Muscle of back (tissue), 13 donors: Measurements from ENCODE around the gene PSMC4. TPM values are rescaled to one million over a fixed set of nuclear protein-coding genes. Genes with fewer than 3 reads are reported as not detected.

Experiments
- DNase-seq, 3 donors: peaks; one replicate each; pipeline versions ENCODE4 v3.0.0 to v3.0.0-alpha.2; 2013
- long read RNA-seq, 9 donors: transcript quantifications; one replicate each; lab custom pipeline, GENCODE V29; 2026
- polyA plus RNA-seq, 10 donors: library from polyadenylated mRNA; unstranded; fragments of 120-200 nt; gene quantifications; one replicate each; pipeline ENCODE4 v1.2.1, GENCODE V29; 2013; ENCODE audit not compliant: insufficient read length in 10 of 10

PSMC4 gene
- 10 to 100 TPM; 46.0 to 62.9 (median 54.0) TPM for polyA plus RNA-seq
- long read RNA-seq, donor 1, transcript PSMC4-201 (11 exons, 1,591 nt) = major isoform, 15 of 16 reads
- long read RNA-seq, donor 1, partial matches to known transcripts = 0 of 16 reads
- long read RNA-seq, donor 1, other reads (novel, unspliced or antisense) = 0 of 16 reads
- long read RNA-seq, donor 2, transcript PSMC4-201 (11 exons, 1,591 nt) = major isoform, 12 of 12 reads
- long read RNA-seq, donor 2, partial matches to known transcripts = 0 of 12 reads
- long read RNA-seq, donor 2, other reads (novel, unspliced or antisense) = 0 of 12 reads
- long read RNA-seq, donor 3 = 0 reads
- long read RNA-seq, donor 4, transcript PSMC4-201 (11 exons, 1,591 nt) = major isoform, 15 of 16 reads
- long read RNA-seq, donor 4, partial matches to known transcripts = 0 of 16 reads
- long read RNA-seq, donor 4, other reads (novel, unspliced or antisense) = 0 of 16 reads
- long read RNA-seq, donor 5, transcript PSMC4-201 (11 exons, 1,591 nt) = major isoform, 18 of 24 reads
- long read RNA-seq, donor 5, partial matches to known transcripts = 5 of 24 reads
- long read RNA-seq, donor 5, other reads (novel, unspliced or antisense) = 0 of 24 reads
- long read RNA-seq, donor 6, transcript PSMC4-201 (11 exons, 1,591 nt) = major isoform, 15 of 22 reads
- long read RNA-seq, donor 6, partial matches to known transcripts = 0 of 22 reads
- long read RNA-seq, donor 6, other reads (novel, unspliced or antisense) = 7 of 22 reads
- long read RNA-seq, donor 7, transcript PSMC4-201 (11 exons, 1,591 nt) = major isoform, 10 of 11 reads
- long read RNA-seq, donor 7, partial matches to known transcripts = 0 of 11 reads
- long read RNA-seq, donor 7, other reads (novel, unspliced or antisense) = 0 of 11 reads
- long read RNA-seq, donor 8, transcript PSMC4-201 (11 exons, 1,591 nt) = major isoform, 10 of 10 reads
- long read RNA-seq, donor 8, partial matches to known transcripts = 0 of 10 reads
- long read RNA-seq, donor 8, other reads (novel, unspliced or antisense) = 0 of 10 reads
- long read RNA-seq, donor 9, partial matches to known transcripts = 0 of 2 reads
- long read RNA-seq, donor 9, other reads (novel, unspliced or antisense) = 0 of 2 reads

DNA sequence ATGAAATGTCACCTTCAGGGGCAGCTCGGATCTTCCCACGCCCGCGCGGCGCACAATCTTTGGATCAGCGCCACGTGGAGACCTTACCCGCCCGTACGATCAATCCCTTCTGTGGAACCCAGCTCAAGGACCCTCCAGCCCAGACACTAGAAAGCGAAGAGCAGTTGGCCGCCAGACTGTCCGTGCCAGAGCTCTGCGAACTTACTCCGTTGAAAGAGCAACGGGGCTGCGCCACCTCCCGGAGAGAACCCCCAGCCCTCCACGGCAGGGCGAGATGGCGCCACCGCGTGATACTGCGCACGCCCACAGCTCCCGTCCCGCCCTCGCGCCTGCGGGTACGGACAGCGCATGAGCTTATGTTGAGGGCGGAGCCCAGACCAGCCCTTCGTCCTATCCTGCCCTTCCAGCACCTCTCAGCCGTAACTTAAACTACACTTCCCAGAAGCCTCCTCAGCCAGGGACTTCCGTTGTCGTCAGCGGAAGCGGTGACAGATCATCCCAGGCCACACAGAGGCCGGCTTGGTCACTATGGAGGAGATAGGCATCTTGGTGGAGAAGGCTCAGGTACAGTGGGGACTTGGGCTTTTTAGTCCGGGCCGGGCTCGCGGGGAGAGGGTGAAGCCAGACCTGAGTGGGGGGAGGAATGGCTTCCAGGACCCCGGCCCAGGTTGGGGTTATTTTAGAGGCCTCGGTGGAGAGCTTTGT is at the start of gene PSMC4:
TSS of gene PSMC4 (plus strand) at position 491 of the 705 bp plus-strand sequence. CDS start at position 529, 38 bp downstream.
- peak; percentile 99 to 100 (median 99) for DNase-seq

DNA sequence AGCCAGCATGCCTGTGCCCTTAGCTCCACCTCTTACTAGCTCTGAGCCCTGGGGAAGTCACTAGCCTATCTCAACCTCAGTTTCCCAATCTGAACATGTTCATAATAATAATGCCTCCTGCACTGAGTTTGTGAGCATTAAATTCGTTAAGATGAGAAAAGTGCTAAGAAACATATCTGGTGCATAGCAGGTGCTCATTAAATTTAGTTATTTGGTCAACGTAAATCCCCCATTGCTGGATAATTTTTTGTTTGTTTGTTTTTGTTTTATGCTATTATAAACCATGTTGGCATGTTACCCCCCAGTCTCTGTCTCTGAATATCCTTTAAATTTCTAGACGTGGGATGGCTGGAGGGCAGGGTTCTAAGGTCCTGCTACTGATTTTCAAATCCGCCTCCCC is 47.1 kb upstream of the PSMC4 start:
- DNase-seq = no peak

DNA sequence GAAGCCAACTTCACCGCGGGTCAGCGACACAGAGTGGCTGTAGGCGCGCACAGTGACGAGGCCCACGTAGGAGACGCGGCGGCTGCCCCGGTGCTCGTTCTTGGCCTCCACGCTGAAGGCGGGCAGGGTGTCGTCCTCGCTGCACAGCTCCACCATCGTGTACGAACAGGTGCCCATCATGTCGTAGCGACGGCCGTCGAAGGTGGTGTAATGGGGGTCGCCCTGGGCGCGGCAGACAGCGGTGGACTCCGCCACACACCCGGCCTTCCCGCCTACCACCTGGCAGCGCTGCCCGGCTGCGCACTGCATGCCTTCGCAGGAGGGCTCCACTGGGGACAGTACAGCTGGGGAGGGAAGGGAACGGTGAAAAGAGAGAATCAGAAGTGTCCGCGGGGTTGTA is 46.6 kb upstream of the PSMC4 start:
- no peak for DNase-seq

DNA sequence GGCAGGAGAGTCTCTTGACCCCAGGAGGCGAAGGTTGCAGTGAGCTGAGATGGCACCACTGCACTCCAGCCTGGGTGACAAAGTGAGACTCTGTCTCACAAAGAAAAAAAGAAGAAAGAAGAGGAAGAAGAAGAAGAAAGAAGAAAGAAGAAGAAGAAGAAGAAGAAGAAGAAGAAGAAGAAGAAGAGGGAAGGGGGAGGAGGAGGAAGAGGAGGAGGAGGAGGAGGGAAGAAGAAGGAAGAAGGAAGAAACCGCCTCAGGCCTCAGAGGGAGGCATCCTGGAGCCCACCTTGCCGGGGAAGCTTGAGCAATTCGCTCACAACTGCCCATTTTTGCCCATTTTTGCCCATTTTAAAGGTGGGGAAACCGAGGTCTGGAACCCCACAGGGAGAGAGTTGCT is 46.0 kb upstream of the PSMC4 start:
- DNase-seq = no peak

DNA sequence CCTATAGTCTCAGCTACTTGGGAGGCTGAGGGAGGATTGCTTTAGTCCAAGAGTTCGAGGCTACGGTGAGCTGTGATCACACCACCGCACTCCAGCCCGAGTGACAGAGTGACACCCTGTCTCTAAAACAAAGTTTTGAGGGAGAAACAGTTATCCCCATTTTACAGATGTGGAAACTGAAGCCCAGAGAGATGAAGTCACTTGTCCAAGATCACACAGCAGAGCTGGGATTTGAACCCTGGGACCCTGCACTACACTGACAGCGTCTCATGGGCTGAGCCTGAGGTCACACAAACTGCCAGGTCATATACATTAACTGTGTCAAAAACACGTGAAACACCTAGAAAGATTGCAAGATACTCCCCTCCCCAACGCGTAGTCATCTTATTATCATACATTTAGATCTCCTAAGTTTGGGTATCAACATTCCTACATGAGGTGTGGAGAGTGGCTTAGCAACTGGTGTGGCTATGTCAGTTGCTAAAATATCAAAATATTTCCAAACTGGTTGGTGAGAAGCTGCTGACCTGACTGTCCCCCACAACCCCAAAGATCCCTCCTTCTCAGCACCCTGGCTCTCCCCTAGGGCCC is 44.7 kb upstream of the PSMC4 start:
- no peak for DNase-seq

DNA sequence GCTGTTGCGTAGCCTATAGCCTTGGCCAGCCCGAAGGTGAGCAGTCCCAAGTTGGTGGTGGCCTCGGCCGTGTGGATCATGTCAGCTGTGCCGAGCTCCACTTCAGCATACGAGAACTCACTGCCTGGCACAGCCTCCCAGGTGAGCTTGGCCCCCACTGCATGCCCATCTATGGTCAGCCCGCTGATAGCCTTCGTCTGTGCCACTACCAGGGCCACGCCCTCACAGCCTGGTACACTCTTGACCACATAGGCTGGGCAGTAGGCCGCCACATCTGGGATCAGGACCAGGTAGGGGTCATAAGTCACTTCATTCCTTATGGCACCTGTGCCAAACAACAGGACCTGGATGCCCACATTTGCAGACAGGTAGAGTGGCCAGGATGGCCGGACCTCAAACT is 43.9 kb upstream of the PSMC4 start:
- no peak for DNase-seq

DNA sequence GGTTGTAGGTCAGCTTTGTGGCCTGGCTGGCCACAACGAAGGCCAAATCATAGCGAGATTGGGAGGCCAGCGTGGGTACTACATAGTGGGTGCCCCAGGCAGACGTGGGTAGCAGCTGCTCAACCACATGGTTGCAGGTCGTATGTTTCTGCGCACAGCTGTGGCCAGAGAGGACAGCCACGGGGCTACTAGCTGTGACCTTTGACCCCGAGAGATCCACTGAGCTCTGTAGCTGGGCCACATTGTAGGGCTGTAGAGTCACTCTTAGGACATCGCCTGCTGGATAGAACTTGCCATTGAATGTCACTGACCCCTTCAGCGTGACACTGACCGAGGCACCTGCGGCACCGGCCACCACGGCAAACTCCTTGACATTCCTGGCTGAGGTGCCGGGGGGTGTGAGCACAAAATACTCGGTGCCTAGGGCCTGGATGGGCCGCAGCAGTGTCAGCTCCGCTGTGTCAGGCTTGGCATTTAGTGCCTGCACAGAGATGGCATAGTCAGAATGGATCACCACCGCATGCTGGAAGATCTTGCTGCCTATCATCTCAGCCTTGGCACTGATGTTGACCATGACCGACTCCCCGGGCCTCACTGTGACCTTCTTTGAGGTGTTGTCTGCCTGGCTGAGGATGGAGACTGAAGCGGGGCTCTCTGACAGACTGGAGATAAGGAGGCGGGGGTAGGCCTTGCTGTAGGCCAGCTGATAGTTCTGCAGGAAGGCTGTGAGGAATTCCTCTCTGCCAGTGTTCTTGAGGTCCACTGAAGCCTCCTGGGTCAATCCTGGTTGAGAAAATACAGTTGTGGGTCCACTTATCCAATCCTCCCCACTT is 43.2 kb upstream of the PSMC4 start:
- no peak for DNase-seq

DNA sequence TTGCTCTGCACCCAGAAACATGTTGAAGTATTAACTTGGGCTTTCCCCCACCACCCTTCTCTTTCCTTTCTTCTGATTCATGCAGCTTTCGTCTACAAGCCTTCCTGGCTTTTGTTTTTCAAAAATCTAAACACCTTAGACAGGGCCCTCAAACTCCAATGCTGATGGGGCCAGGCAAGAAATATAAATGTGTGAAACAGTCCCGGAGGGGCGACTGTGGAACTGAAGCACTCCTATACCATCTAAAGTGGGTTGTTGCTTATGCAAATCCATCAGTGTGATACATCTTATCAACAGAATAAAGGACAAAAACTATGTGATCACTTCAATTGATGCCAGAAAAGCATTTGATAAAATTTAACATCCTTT is 42.6 kb upstream of the PSMC4 start:
- DNase-seq = no peak

DNA sequence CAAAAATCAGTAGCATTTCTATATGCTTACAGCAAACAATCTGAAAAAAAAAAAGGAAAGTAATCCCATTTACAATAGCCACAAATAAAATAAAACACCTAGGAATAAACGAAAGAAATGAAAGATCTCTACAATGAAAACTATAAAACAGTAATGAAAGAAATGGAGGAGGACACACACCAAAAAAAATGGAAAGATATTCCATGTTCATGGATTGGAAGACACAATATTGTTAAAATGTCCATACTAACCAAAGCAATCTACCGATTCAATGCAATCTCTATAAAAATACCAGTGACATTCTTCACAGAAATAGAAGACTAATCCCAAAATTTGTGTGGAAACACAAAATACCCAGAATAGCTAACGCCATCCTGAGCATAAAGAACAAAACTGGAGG is 41.2 kb upstream of the PSMC4 start:
- no peak for DNase-seq

DNA sequence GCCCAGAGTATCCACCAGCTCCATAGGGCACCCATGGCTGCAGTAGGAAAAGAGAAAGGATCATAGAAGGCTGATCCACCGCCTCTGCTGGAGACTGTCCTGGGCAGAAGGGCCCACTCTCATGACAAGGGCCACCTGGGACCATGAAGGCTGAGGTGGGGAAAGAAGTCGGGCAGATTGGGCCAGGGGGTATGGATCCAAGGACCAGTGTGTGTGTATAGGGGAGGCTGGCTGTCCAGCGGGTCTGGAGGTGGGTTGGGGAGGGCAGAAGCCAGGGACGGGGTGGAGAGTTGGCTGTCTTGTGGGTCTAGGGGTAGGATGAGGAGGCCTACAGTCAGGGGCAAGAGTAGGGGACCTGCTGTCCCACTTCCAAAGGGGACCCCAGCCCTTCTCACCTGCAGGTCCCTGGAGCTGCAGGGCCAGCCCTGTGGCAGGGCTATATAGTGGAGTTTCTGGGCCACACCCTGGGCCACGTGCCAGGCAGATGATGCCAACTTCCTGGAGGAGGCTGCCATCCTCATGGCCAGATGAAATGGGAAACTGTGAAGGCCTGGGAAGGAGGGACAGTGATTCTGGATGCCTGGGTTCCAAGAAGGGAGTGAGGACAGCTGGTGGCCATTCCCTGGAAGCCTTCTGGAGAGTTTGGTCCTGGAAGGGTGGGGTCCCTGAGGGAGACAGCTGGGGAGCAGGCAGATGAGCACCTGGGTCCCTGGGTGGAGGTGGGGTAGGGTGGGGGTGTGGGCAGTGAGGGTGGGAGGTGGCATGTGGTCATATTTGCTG is 36.2 kb upstream of the PSMC4 start, which contains the start of gene FCGBP:
TSS of gene FCGBP (minus strand) at position 51 of the 780 bp plus-strand sequence.
- DNase-seq = no peak

DNA sequence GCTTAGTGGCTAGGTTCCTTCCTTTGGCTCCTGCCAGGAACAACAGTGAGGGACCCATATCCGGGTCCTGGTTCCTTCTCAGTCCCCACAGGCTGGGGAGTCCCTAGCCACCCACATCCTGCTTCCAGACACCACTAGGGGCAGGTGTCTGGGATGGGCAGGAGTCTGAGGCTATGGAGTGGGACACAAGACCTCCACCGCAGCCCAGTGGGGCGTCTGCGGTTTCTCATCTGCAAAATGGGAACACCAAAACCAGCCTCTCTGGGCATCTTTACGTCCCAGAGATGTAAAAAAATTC is 35.7 kb upstream of the PSMC4 start:
- no peak for DNase-seq

DNA sequence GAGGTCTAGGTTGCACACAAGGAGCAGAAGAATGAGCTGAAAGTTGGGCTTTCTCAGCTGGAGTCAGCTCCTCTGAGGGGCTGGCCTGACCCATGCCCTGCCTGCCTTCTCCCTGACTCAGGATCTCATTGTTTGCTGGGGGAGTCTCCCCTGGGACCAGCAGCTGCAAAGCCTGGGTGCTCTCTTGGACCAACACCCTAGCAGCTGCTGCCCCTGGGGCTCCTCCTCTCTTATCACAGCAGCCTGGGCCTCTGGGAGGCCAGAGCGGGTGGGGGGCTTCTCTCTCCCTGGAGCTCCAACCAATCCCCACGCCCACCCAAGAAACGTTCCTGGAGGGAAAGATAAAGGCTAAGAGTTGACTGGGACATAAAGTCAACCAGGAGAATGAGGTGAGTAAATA is 34.9 kb upstream of the PSMC4 start:
- DNase-seq = no peak

DNA sequence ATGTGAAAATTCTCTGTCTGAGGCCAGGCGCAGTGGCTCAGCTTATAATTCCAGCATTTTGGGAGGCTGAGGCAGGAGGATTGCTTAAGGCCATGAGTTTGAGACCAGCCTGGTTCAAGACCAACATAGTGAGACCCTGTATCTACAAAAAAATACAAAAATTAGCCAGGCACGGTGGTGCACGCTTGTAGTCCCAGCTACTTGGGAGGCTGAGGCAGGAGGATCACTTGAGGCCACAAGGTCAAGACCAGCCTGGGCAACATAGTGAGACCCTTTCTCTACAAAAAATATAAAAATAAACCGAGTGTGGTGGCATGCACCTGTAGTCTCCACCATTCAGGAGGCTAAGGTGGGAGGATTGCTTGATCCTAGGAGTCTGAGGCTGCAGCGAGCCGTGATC is 34.3 kb upstream of the PSMC4 start:
- no peak for DNase-seq

DNA sequence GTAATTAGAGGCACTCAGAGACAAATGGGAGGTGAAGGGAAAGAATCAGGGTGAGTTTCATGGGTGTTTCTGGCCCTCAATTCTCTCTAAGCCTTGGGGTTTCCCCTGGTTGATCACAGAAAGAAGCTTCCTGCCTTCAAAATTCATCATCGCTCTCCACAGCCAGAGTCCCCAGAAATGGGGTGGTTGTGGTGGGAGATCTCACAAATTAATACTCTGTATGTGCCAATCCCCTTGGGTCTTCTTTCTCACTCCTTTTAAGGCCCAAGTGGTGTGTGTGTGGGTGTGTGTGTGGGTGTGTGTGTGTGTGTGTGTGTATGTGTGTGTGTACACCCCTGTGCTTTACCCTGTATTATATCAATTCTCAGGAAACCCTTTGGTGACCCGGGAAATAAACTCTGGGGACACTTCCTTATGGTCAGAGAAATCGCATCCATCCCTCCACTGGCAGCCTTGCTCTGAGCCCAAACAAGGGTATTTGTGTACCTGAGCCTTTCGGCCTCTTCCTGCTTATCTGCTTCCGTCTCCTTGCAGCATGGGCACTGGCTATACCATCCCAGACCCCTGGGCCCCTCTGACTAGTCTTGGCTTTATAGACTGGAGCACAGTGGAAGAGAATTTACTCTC is 33.8 kb upstream of the PSMC4 start:
- no peak for DNase-seq

DNA sequence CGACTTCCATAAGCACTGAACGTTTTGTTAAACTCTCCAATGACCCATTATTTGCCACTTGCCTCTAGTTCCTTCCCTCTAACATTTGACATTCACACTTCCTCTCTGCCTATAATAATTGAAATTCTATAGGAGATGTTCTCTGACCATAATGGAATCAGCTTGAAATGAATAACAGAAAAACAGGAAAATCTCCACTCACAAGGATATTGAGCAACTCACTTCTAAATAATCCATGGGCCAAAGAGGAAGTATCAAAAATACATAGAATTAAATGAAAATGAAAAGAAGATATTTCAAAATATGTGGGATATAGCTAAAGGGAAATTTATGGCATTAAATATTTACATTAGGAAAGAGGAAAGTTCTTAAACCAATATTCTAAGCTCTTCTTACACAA is 33.2 kb upstream of the PSMC4 start:
- no peak for DNase-seq

DNA sequence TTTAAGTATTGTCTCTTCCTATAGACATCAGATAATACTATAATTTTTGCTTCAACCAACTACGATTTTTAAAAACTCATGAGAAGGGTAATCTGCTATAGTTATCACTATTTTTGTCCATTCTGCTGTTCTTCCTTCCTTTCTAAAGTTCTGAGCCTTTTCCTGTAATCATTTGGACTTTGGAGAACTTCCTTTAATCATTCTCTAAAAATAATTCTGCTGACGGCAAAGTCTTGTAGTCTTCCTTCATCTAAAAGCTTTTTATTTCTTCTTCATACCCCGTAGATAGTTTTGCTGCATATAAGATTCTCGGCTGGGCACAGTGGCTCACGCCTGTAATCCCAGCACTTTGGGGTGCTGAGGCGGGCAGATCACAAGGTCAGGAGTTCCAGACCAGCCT is 31.4 kb upstream of the PSMC4 start:
- DNase-seq = no peak

DNA sequence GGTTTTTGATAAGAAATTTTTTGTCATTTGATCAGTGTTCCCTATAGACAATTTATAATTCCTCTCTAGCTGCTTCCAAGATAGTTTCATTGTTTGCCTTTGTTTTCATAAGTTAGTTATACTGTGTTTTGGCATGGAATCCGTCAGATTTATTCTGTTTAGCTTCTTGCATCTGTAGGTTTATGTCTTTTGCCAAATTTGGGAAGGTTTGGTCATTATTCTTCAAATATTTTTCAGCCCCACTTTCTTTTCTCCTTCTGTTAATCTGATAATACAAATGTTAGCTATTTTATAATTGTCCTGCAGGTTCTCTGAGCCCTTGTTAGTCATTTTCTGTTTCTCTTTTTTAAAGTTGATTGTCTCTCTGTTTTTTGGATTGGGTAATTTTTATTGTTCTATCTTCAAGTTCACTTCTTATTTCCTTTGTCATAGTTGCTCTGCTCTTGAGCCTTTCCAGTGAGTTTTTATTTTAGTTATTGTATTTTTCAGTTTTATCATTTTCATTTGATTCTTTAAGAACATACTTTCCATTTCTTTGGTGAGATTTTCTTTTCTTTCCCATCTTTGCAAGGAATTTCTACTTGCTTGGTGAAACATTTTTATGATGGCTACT is 30.6 kb upstream of the PSMC4 start:
- no peak for DNase-seq

DNA sequence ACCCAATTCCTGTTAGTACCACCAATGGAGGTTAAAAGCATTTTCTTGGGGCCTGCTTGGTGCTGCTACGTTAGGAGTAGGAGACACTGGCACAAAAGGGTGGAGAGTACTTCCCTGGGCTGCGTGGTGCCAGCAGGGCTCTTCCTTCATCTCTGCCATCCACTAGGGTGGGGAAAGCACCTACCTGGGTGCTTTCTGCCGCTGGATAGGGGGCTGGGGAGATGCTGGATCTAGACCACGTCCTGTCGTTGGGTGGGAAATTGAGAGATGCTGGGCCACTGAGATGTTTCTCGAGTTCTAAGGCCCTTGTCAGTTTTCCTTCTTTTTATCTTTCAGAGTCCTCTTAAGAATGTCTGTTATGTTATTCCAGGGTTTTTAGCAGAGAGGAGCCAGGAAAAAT is 29.8 kb upstream of the PSMC4 start:
- no peak for DNase-seq
